ENCODE results near the gene KCNK10.

DNA sequence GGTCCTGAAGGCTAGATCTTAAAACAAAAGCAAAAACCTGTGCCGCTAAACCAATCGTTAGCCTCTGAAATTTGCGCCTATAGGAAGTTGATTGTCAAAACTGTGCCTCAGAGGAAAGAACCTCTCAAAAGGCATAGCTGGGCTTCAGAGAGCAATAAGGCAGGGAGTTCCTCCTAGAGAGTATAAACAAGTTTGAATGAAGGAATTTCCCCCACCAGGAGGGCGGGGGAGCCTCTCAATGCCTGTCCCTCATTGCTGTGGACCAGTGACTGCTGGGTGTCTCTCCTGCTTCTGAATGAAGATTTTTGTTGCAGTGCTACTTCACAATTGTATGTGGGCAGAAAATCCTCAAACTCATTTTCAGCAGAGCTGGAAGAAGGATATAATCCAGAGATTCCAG, 88.6 kb downstream of the KCNK10 start:
- TF ChIP-seq, protein P1, sequence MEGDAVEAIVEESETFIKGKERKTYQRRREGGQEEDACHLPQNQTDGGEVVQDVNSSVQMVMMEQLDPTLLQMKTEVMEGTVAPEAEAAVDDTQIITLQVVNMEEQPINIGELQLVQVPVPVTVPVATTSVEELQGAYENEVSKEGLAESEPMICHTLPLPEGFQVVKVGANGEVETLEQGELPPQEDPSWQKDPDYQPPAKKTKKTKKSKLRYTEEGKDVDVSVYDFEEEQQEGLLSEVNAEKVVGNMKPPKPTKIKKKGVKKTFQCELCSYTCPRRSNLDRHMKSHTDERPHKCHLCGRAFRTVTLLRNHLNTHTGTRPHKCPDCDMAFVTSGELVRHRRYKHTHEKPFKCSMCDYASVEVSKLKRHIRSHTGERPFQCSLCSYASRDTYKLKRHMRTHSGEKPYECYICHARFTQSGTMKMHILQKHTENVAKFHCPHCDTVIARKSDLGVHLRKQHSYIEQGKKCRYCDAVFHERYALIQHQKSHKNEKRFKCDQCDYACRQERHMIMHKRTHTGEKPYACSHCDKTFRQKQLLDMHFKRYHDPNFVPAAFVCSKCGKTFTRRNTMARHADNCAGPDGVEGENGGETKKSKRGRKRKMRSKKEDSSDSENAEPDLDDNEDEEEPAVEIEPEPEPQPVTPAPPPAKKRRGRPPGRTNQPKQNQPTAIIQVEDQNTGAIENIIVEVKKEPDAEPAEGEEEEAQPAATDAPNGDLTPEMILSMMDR (conservative IDR thresholded peaks at IDR 0.05; ENCODE audit: low read depth, low read length), result no peak
- TF ChIP-seq EZH2 (IDR thresholded peaks at IDR 0.05; ENCODE audit: borderline replicate concordance, low read depth, low read length, poor library complexity, severe bottlenecking), result no peak
